Ramos (cell line): ENCODE results near the gene GLMP.
"Not testable (repeated sequence)": the region's sequence is repeated elsewhere in the genome, so short reads cannot be mapped to it uniquely, and the experiment has no call there.

Experiments
- in situ Hi-C: fragments of 300-500 bp; cut with MboI; formaldehyde crosslinking; loops from one replicate; pipeline ENCODE4 v1.14.3; 2022; ENCODE audit warnings: low sequenced_read_pairs; ENCODE audit not compliant: unreplicated experiment

Gene GLMP

GRCh38 chr1:156295391-156295947, at the start of gene GLMP:
GLMP (minus strand) TSS chr1:156295679; CDS start chr1:156295645, 34 bp downstream.
- in situ Hi-C loops: no loop called here

GRCh38 chr1:156344409-156344808, 48.9 kb upstream of the GLMP start:
- in situ Hi-C loops: no loop called here

- in situ Hi-C loops: no loop called here
These were observed 46.9 kb upstream of the GLMP start for GRCh38 chr1:156342166-156342955.

- in situ Hi-C loops: no loop called here
These were observed 42.9 kb upstream of the GLMP start, which contains the start of the genes CCT3 and TSACC for GRCh38 chr1:156338180-156338976. CCT3 (minus strand) TSS chr1:156338292; CDS start chr1:156338184, 108 bp downstream. TSACC (plus strand) TSS chr1:156338526; CDS start chr1:156339758, 1,232 bp downstream.

- in situ Hi-C loops: no loop called here
These were observed 42.4 kb upstream of the GLMP start for GRCh38 chr1:156337888-156338179.

GRCh38 chr1:156337052-156337887, 41.8 kb upstream of the GLMP start:
- in situ Hi-C loops: no loop called here

GRCh38 chr1:156336242-156336641, 40.8 kb upstream of the GLMP start:
- in situ Hi-C loops: no loop called here

GRCh38 chr1:156323179-156323578, 27.7 kb upstream of the GLMP start:
- in situ Hi-C loops: not testable (repeated sequence)

GRCh38 chr1:156320560-156320959, 25.1 kb upstream of the GLMP start:
- in situ Hi-C loops: no loop called here

- in situ Hi-C loops: loop anchor here (10.0 kb wide), 1 partner anchor 175 kb away; no protein-coding TSS in a partner anchor
These were observed 24.2 kb upstream of the GLMP start for GRCh38 chr1:156319664-156320063.

- in situ Hi-C loops: loop anchor here (10.0 kb wide), 1 partner anchor 172 kb away; no protein-coding TSS in a partner anchor
These were observed 21.4 kb upstream of the GLMP start for GRCh38 chr1:156316909-156317308.

GRCh38 chr1:156310962-156311361, 15.5 kb upstream of the GLMP start:
- in situ Hi-C loops: loop anchor here (10.0 kb wide), 1 partner anchor 166 kb away; no protein-coding TSS in a partner anchor

- in situ Hi-C loops: no loop called here
These were observed 12.6 kb upstream of the GLMP start for GRCh38 chr1:156308078-156308477.

GRCh38 chr1:156305215-156305614, 9.7 kb upstream of the GLMP start:
- in situ Hi-C loops: no loop called here

GRCh38 chr1:156303241-156303640, 7.8 kb upstream of the GLMP start:
- in situ Hi-C loops: no loop called here

GRCh38 chr1:156298852-156299357, 3.4 kb upstream of the GLMP start, which contains the start of gene VHLL:
VHLL (minus strand) TSS chr1:156299307; CDS start chr1:156299189, 118 bp downstream.
- in situ Hi-C loops: no loop called here

- in situ Hi-C loops: no loop called here
These were observed 1.6 kb downstream of the GLMP start for GRCh38 chr1:156293895-156294294.

GRCh38 chr1:156293098-156293434, 2.4 kb downstream of the GLMP start:
- in situ Hi-C loops: no loop called here

- in situ Hi-C loops: no loop called here
These were observed 4.0 kb downstream of the GLMP start for GRCh38 chr1:156291226-156292061.
